HEK293 (cell line): Measurements from ENCODE around the gene KAT7.
A peak's percentile ranks its signal among the peaks of the same experiment; 100 is the strongest.

ENCODE experiments used
- CTCF ChIA-PET: fragments of 350-600 bp; formaldehyde crosslinking; extraction: SDS; loops from one replicate; lab custom pipeline; 2021; ENCODE audit warnings: antibody characterized with exemption; lab: Yijun Ruan, JAX
- POLR2A ChIA-PET: fragments of 300-600 bp; formaldehyde crosslinking; extraction: SDS; loops from one replicate; lab custom pipeline; 2020; ENCODE audit warnings: antibody characterized with exemption, inconsistent platforms; lab: Yijun Ruan, JAX
- H3K27ac ChIP-seq: fragments of 200-500 bp; sonication (Bioruptor generic); 2 replicates; pipeline ENCODE4 v1.5.1; 2014; ENCODE audit warnings: low read depth, low read length, control low read depth, inconsistent platforms; ENCODE audit errors: extremely low read depth
- H3K36me3 ChIP-seq, 2 experiments: fragments of 200-500 bp in 1 of 2; sonication (Bioruptor generic) in 1 of 2; 1 replicate in 1 of 2; 2 replicates in 1 of 2; pipeline ENCODE4 v1.5.1; 2014 to 2017; ENCODE audit warnings: inconsistent platforms in 2 of 2, low read length in 2 of 2; ENCODE audit not compliant: control insufficient read depth in 2 of 2, insufficient read depth in 1 of 2
- H3K4me1 ChIP-seq: fragments of 200-500 bp; sonication (Bioruptor generic); 2 replicates; pipeline ENCODE4 v1.5.1; 2014; ENCODE audit warnings: mild to moderate bottlenecking, low read length, inconsistent platforms; ENCODE audit not compliant: control insufficient read depth, insufficient read depth
- H3K4me3 ChIP-seq: 2 replicates; pipeline ENCODE4 v1.5.1; 2011; ENCODE audit warnings: low read depth, mild to moderate bottlenecking, control low read depth, low read length, moderate library complexity
- H3K9me3 ChIP-seq: fragments of 200-500 bp; sonication (Bioruptor generic); 2 replicates; pipeline ENCODE4 v1.5.1; 2014; ENCODE audit warnings: low read depth, low read length, inconsistent platforms; ENCODE audit not compliant: control insufficient read depth, insufficient read depth
- KLF16 ChIP-seq: fragments of 450-650 bp; formaldehyde crosslinking; IDR thresholded peaks from 2 replicates; pipeline ENCODE4 v1.5.1; 2017; ENCODE audit warnings: missing biosample characterization, missing genetic modification characterization
- KLF9 ChIP-seq: fragments of 450-650 bp; formaldehyde crosslinking; IDR thresholded peaks from 2 replicates; pipeline ENCODE4 v1.5.1; 2016; ENCODE audit warnings: missing biosample characterization, missing genetic modification characterization, low read depth
- PRDM10 ChIP-seq: fragments of 450-650 bp; formaldehyde crosslinking; IDR thresholded peaks from 2 replicates; pipeline ENCODE4 v1.5.1; 2016; ENCODE audit warnings: missing biosample characterization, missing genetic modification characterization
- RBAK ChIP-seq: fragments of 450-650 bp; formaldehyde crosslinking; IDR thresholded peaks from 2 replicates; pipeline ENCODE4 v1.5.1; 2016; ENCODE audit warnings: missing biosample characterization, missing genetic modification characterization
- SP2 ChIP-seq: fragments of 450-650 bp; formaldehyde crosslinking; IDR thresholded peaks from 2 replicates; pipeline ENCODE4 v1.5.1; 2016; ENCODE audit warnings: missing biosample characterization, missing genetic modification characterization
- TCF7L2 ChIP-seq: IDR thresholded peaks from 2 replicates; pipeline ENCODE4 v1.6.1; 2011; ENCODE audit warnings: low read depth, mild to moderate bottlenecking, inconsistent platforms, low read length, moderate library complexity, borderline replicate concordance
- YY1 ChIP-seq: fragments of 450-650 bp; formaldehyde crosslinking; IDR thresholded peaks from 2 replicates; pipeline ENCODE4 v1.5.1; 2018; ENCODE audit warnings: missing biosample characterization, missing genetic modification characterization
- ZBTB11 ChIP-seq: fragments of 450-650 bp; formaldehyde crosslinking; conservative IDR thresholded peaks from 2 replicates; pipeline ENCODE4 v1.5.1; 2016; ENCODE audit warnings: low read depth, missing biosample characterization, missing genetic modification characterization
- ZIC2 ChIP-seq: fragments of 450-650 bp; formaldehyde crosslinking; IDR thresholded peaks from 2 replicates; pipeline ENCODE4 v1.5.1; 2016; ENCODE audit warnings: missing biosample characterization, missing genetic modification characterization
- ZNF121 ChIP-seq: fragments of 450-650 bp; formaldehyde crosslinking; IDR thresholded peaks from 2 replicates; pipeline ENCODE4 v1.5.1; 2016; ENCODE audit warnings: missing biosample characterization, missing genetic modification characterization
- ZNF2 ChIP-seq: fragments of 450-650 bp; formaldehyde crosslinking; IDR thresholded peaks from 2 replicates; pipeline ENCODE4 v1.5.1; 2016; ENCODE audit warnings: missing biosample characterization, missing genetic modification characterization
- ZNF214 ChIP-seq: fragments of 450-650 bp; formaldehyde crosslinking; IDR thresholded peaks from 2 replicates; pipeline ENCODE4 v1.5.1; 2017; ENCODE audit warnings: missing biosample characterization, mild to moderate bottlenecking, missing genetic modification characterization, borderline replicate concordance
- ZNF24 ChIP-seq: fragments of 450-650 bp; formaldehyde crosslinking; IDR thresholded peaks from 2 replicates; pipeline ENCODE4 v1.5.1; 2016; ENCODE audit warnings: missing biosample characterization, missing genetic modification characterization
- ZNF274 ChIP-seq, 2 experiments: fragments of 200-500 bp in 1 of 2; fragments of 450-650 bp in 1 of 2; sonication (Bioruptor generic) in 1 of 2; formaldehyde crosslinking in 1 of 2; IDR thresholded peaks; 2 replicates each; pipeline versions ENCODE4 v1.5.1 to v1.6.1; 2014 to 2016; ENCODE audit warnings: borderline replicate concordance in 1 of 2, inconsistent platforms in 1 of 2, low read length in 1 of 2, missing biosample characterization in 1 of 2, missing genetic modification characterization in 1 of 2
- ZNF280D ChIP-seq: fragments of 450-650 bp; formaldehyde crosslinking; IDR thresholded peaks from 2 replicates; pipeline ENCODE4 v1.5.1; 2016; ENCODE audit warnings: missing biosample characterization, missing genetic modification characterization
- ZNF335 ChIP-seq: fragments of 450-650 bp; formaldehyde crosslinking; conservative IDR thresholded peaks from 2 replicates; pipeline ENCODE4 v1.5.1; 2016; ENCODE audit warnings: missing biosample characterization, missing genetic modification characterization
- ZNF513 ChIP-seq: fragments of 450-650 bp; IDR thresholded peaks from 2 replicates; pipeline ENCODE4 v1.5.1; 2018; ENCODE audit warnings: missing biosample characterization, missing genetic modification characterization
- ZNF600 ChIP-seq: fragments of 450-650 bp; formaldehyde crosslinking; IDR thresholded peaks from 2 replicates; pipeline ENCODE4 v1.5.1; 2016; ENCODE audit warnings: missing biosample characterization, missing genetic modification characterization
- ZNF610 ChIP-seq: fragments of 450-650 bp; formaldehyde crosslinking; IDR thresholded peaks from 2 replicates; pipeline ENCODE4 v1.5.1; 2016; ENCODE audit warnings: missing biosample characterization, missing genetic modification characterization, borderline replicate concordance
- ZNF677 ChIP-seq: fragments of 450-650 bp; IDR thresholded peaks from 2 replicates; pipeline ENCODE4 v1.5.0; 2018; ENCODE audit warnings: missing biosample characterization, mild to moderate bottlenecking, missing genetic modification characterization, moderate library complexity
- ZNF701 ChIP-seq: fragments of 450-650 bp; formaldehyde crosslinking; IDR thresholded peaks from 2 replicates; pipeline ENCODE4 v1.5.1; 2016; ENCODE audit warnings: missing biosample characterization, missing genetic modification characterization
- ZNF776 ChIP-seq: fragments of 450-650 bp; formaldehyde crosslinking; IDR thresholded peaks from 2 replicates; pipeline ENCODE4 v1.5.0; 2017; ENCODE audit warnings: missing biosample characterization, missing genetic modification characterization, borderline replicate concordance
- ZSCAN30 ChIP-seq: fragments of 450-650 bp; IDR thresholded peaks from 2 replicates; pipeline ENCODE4 v1.5.1; 2018; ENCODE audit warnings: missing biosample characterization, mild to moderate bottlenecking, missing genetic modification characterization, moderate library complexity
- ZXDB ChIP-seq: fragments of 450-650 bp; formaldehyde crosslinking; IDR thresholded peaks from 2 replicates; pipeline ENCODE4 v1.5.1; 2016; ENCODE audit warnings: missing biosample characterization, missing genetic modification characterization

The KAT7 gene

GRCh38 chr17:49851387-49852291 lies 63.2 kb downstream of the KAT7 start:
- Histone ChIP-seq H3K27ac (peak overlapping the region; percentile 12; the same call in 1 of the 2 replicates), H3K4me3 (peak overlapping the region; percentile 27)
- TF ChIP-seq YY1 (peak; percentile 59; the same call in 1 of the 2 replicates), ZNF513 (tag by site-specific recombination) (no peak), ZNF600 (peak; percentile 66; the same call in 1 of the 2 replicates), ZNF610 (tag by site-specific recombination) (no peak), ZNF121 (tag by site-specific recombination) (peak; percentile 56; the same call in 1 of the 2 replicates), ZNF2 (tag by site-specific recombination) (peak; percentile 79), ZNF214 (tag by site-specific recombination) (no peak), ZXDB (tag by site-specific recombination) (0 out of 2 replicates have a peak, but pooled peaks have one; percentile 43), ZNF776 (tag by site-specific recombination) (no peak), SP2 (tag by site-specific recombination) (no peak), ZSCAN30 (0 out of 2 replicates have a peak, but pooled peaks have one; percentile 25), ZNF274 (IDR thresholded peaks at IDR 0.05; ENCODE audit: low read length) (no peak), ZNF274 (tag by site-specific recombination; IDR thresholded peaks at IDR 0.05; ENCODE audit: borderline replicate concordance) (no peak), KLF9 (tag by site-specific recombination) (no peak), ZNF280D (tag by site-specific recombination) (no peak), TCF7L2 (peak; percentile 79; the same call in 1 of the 2 replicates), PRDM10 (peak; percentile 83), ZNF335 (tag by site-specific recombination) (peak; percentile 48), ZIC2 (tag by site-specific recombination) (peak; percentile 69), KLF16 (tag by site-specific recombination) (peak; percentile 59; the same call in 1 of the 2 replicates), ZNF24 (tag by site-specific recombination) (peak; percentile 76), ZBTB11 (no peak), ZNF677 (tag by site-specific recombination) (no peak), RBAK (tag by site-specific recombination) (no peak), ZNF701 (tag by site-specific recombination) (no peak)

More at GRCh38 chr17:49851387-49852291, 63.2 kb downstream of the KAT7 start:
- ChIA-PET CTCF (interaction anchor here (0.6 to 17.9 kb wide), 24 partner anchors 8 to 1592 kb away, joined by 3 to 526 read pairs (median 4); partner anchors contain the start of genes DLX3 and SLC35B1), POLR2A (interaction anchor here (0.9 kb wide), 1 partner anchor 63 kb away, joined by 4 read pairs; the partner anchor contains the start of gene KAT7)
- Histone ChIP-seq H3K4me1 (peaks cover 5% of the 10 kb centered on the region; the same call in 1 of the 2 replicates), H3K36me3 (peaks cover 0 to 13% of the 10 kb centered on the region in 2 experiments; a peak in 1 of 3 replicates), H3K9me3 (no peaks in the 10 kb centered on the region)
